Smooth muscle cell of trachea (primary cell): ENCODE data around the gene SUN2. TPM values are rescaled to one million over a fixed set of nuclear protein-coding genes. Genes with fewer than 3 reads are reported as not detected.

ENCODE experiments used
- total RNA-seq: library from RNA; depleted of rRNA; stranded (reverse); fragments of >200 nt; gene quantifications from 2 replicates; pipeline ENCODE4 v1.2.1, GENCODE V29; 2014

SUN2 gene
- total RNA-seq: 76.7 and 126 TPM in 2 replicates

DNA sequence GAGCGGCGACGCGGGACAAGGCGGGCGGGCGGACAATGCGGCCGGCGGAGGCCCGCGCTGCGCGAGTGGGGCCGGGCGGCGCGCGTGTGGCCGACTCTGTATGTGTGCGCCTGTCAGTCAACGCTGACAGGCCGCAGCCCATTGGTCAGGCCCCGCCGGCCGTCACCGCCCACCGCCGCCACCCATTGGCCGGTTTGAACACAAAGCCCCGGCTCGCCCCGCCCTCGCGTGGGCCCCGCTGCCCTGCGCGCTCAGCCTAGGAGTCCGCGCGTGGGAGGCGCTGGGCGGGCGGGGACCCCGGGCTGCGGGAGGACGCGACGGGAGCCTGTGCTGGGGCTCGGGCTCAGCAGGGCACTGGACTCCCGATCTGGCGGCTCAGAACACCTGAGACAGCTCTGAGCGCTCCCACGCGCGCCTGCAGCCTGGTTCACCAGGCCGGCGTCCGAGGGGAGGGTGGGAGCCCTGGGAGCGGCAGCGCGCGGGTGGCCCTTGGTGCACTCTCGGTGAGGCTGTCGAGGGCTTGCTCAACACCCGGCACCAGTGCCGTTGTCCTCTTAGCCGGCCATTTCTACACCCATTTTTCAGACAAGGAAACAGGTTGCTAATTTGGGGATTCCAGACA lies at the start of gene SUN2:
Gene SUN2, minus strand, starts transcription at position 88 of the 622 bp plus-strand sequence. CDS start 3,370 bp downstream, outside the sequence.

GRCh38 chr22:38793721-38794466 lies 38.1 kb upstream of the SUN2 start, which contains the start of gene DNAL4:
Gene DNAL4 (minus strand): TSS chr22:38794143. CDS start chr22:38782731, 11,412 bp downstream.

GRCh38 chr22:38705235-38706100 lies 50.3 kb downstream of the SUN2 start, which contains the start of gene GTPBP1:
Gene GTPBP1 (plus strand): TSS chr22:38705944. CDS start chr22:38705956, 12 bp downstream.

DNA sequence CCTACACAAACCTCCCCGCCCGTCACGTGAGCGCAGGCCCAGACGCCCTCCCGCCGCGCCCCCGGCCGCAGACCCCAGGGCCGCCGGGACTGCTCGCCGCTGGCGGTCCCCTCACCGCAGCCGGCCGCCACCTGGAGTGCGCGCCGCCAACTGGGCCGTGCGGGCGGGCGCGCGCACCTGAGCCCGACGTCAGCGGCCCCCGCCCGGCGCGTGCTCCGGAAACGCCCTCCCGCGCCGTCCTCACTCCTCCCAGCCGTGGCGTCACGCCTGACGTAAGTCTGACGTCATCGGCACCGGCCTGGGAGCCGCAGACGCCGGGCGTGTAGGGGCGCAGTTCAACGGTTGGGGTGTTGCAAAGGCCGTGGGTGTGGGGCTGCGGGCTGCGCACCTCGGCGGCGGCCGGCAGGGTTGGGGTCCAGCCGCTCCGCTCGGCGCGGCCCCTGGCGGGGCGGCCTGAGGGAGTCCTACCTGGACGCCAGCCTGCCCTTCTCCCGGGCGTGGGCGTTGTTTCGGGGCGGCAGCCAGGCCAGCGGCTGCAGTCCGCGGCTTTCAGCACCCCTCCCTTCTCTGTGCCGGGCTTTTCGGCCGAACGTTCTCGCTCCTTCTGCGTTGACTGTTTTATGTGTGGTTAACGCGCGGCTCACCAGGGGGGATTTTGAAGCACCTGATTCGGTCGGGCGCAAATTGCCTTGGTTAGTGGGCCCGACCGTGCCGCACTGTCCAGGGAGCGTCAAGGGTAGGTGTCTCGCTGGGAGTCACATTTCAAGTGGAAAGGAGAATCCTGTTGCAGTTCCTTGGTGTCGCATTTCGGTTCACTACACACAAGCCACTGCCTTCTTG lies 54.8 kb downstream of the SUN2 start, which contains the start of gene JOSD1:
Gene JOSD1, minus strand, starts transcription at position 155 of the 840 bp plus-strand sequence. CDS start 956 bp downstream, outside the sequence.

Other genes with a start within 250 kb of the SUN2 start
- 415 and 944 TPM in 2 replicates for gene DDX17, start 249.7 kb downstream of the SUN2 start, total RNA-seq
- 2.8 and 15.3 TPM in 2 replicates for gene DMC1, start 185.8 kb downstream of the SUN2 start, total RNA-seq
- 1.2 and 2.0 TPM in 2 replicates for gene FAM227A, start 99.6 kb downstream of the SUN2 start, total RNA-seq
- gene CBY1, start 99.4 kb downstream of the SUN2 start, total RNA-seq: 14.3 and 14.7 TPM in 2 replicates
- gene TOMM22, start 74.0 kb downstream of the SUN2 start, total RNA-seq: 50.3 and 75.8 TPM in 2 replicates
- gene JOSD1, start 55.1 kb downstream of the SUN2 start, total RNA-seq: 53.2 and 57.6 TPM in 2 replicates
- 26.0 and 31.1 TPM in 2 replicates for gene GTPBP1, start 50.1 kb downstream of the SUN2 start, total RNA-seq
- gene DNAL4, start 38.1 kb upstream of the SUN2 start, total RNA-seq: 15.9 and 19.4 TPM in 2 replicates
- 0.29 and 2.8 TPM in 2 replicates for gene NPTXR, start 88.0 kb upstream of the SUN2 start, total RNA-seq
- 51.5 and 92.3 TPM in 2 replicates for gene CBX6, start 116.2 kb upstream of the SUN2 start, total RNA-seq
- gene APOBEC3A, start 201.6 kb upstream of the SUN2 start, total RNA-seq: not detected in 2 replicates
- gene APOBEC3B, start 226.3 kb upstream of the SUN2 start, total RNA-seq: 1.5 and 7.4 TPM in 2 replicates